Measurements from ENCODE around the gene PRKCE.

- TF ChIP-seq CTCF (IDR thresholded peaks at IDR 0.05), result no peak
- no peak for TF ChIP-seq POLR2A (IDR thresholded peaks at IDR 0.05)
These were observed 208.2 kb downstream of the PRKCE start for GRCh38 chr2:45859682-45860081.
